Heart right ventricle (tissue), 16 donors: Measurements from ENCODE around the gene RNF157. TPM values are rescaled to one million over a fixed set of nuclear protein-coding genes. Genes with fewer than 3 reads are reported as not detected.
A peak's percentile ranks its signal among the peaks of the same experiment; 100 is the strongest.

Experiments used
- ATAC-seq, 8 donors: fragments of 200-7000 bp; cut with Tn5 transposase; one replicate each; pipeline ENCODE4 v1.9.1; 2020; ENCODE audit warnings: mild to moderate bottlenecking in 8 of 8, moderate library complexity in 8 of 8, moderate number of reproducible peaks in 1 of 8
- DNase-seq, 2 donors: peaks; one replicate each; pipeline ENCODE4 v3.0.0-alpha.2; 2020
- H3K27ac ChIP-seq, 10 donors: fragments of 200-600 bp; sonication (generic) in 2 of 10; one replicate each; pipeline versions ENCODE4 v1.5.0 to v1.8.0; 2020 to 2022; ENCODE audit warnings: mild to moderate bottlenecking in 3 of 10
- H3K27me3 ChIP-seq, 7 donors: fragments of 200-600 bp; one replicate each; pipeline ENCODE4 v1.8.0; 2021 to 2022; ENCODE audit warnings: mild to moderate bottlenecking in 2 of 7
- H3K36me3 ChIP-seq, 9 donors: fragments of 200-600 bp; sonication (generic) in 1 of 9; one replicate each; pipeline versions ENCODE4 v1.5.0 to v1.8.0; 2020 to 2022; ENCODE audit warnings: mild to moderate bottlenecking in 2 of 9
- H3K4me1 ChIP-seq, 9 donors: fragments of 200-600 bp; sonication (generic) in 1 of 9; one replicate each; pipeline versions ENCODE4 v1.5.0 to v1.8.0; 2020 to 2022; ENCODE audit warnings: mild to moderate bottlenecking in 4 of 9
- H3K4me3 ChIP-seq, 10 donors: fragments of 200-600 bp; sonication (generic) in 2 of 10; one replicate each; pipeline versions ENCODE4 v1.5.0 to v1.8.0; 2020 to 2022; ENCODE audit warnings: mild to moderate bottlenecking in 7 of 10, moderate library complexity in 2 of 10
- H3K9me3 ChIP-seq, 11 donors: fragments of 200-600 bp in 10 of 11; sonication (generic) in 2 of 11; one replicate each; pipeline versions ENCODE4 v1.5.0 to v1.8.0; 2013 to 2022; ENCODE audit warnings: mild to moderate bottlenecking in 2 of 11, control low read depth in 1 of 11, moderate library complexity in 1 of 11
- CTCF ChIP-seq, 9 donors: fragments of 200-600 bp; sonication (generic) in 2 of 9; IDR thresholded peaks; one replicate each; pipeline versions ENCODE4 v1.5.0 to v1.8.0; 2021 to 2022; ENCODE audit warnings: antibody characterized with exemption in 9 of 9, mild to moderate bottlenecking in 5 of 9, moderate library complexity in 1 of 9
- WGBS, 2 donors: extraction: QIAGEN DNeasy Blood & Tissue Kit; methylation state at CpG; one replicate each; pipeline ENCODE4 v1.1.7; 2013; ENCODE audit warnings: inconsistent platforms in 1 of 2; 5-methylcytosine and 5-hydroxymethylcytosine counted together
- intact Hi-C, 10 donors: fragments of 100-400 bp; cut with DNase I; formaldehyde crosslinking; loops; one replicate each; pipeline versions ENCODE4 v1.11.1 to v1.14.2; 2022
- polyA plus RNA-seq, 2 donors: library from polyadenylated mRNA; stranded (reverse); fragments of 200-250 nt; gene quantifications; one replicate each; pipeline ENCODE4 v1.2.3, GENCODE V29; 2013
- total RNA-seq, 10 donors: library from RNA; stranded (reverse); fragmentation: NEBNext Ultra II Directional in 3 of 10; extraction: Animal tissue kit (Norgen Biotek cat#: 25700) in 3 of 10; gene quantifications; one replicate each; pipeline versions ENCODE4 v1.2.1 to v1.2.4, GENCODE V29; 2021 to 2023
- donor health status: Arrhythmogenic right ventricular cardiomyopathy.
- donor health status: ischemic (EF 13 %, LVEDD 7.1; RV severe dilation, severe dysfunction).
- donor health status: healthy with polysubstance abuse.
- donor health status: DM: no; HTN: yes; CAD: no.
- donor health status: DM: no; HTN: no; CAD: no.
- donor health status: ischemic (EF 25% LVEDD 6.9; RV normal size, moderate dysfunction).
- donor health status: ischemic (EF 25% LVEDD 5.7; RV mildly dilated, moderate dysfunction).
- donor health status: healthy.
- donor health status: DM: yes; HTN: yes; CAD: no.
- donor health status: Ischemic cardiomyopathy.
- donor health status: ischemic (EF 35%, LVEDD 5.7; RV mildly dilated, moderate dysfunction).
- donor health status: nonischemic (EF 11% LVEDD 7.7; RV severe dilation, severe dysfunction).
- donor health status: DM: yes; HTN: yes; CAD: no.
- donor health status: PGD.
- donor health status: ischemic (EF 29% LVEDD 5.4; RV normal size, mild dysfunction).
- donor health status: nonischemic (EF 23%, LVEDD 6.1; RV moderate dilation, normal function).

RNF157 gene
- total and polyA plus RNA-seq, 12 donors, result 1.3 to 18.8 (median 3.4) TPM

DNA sequence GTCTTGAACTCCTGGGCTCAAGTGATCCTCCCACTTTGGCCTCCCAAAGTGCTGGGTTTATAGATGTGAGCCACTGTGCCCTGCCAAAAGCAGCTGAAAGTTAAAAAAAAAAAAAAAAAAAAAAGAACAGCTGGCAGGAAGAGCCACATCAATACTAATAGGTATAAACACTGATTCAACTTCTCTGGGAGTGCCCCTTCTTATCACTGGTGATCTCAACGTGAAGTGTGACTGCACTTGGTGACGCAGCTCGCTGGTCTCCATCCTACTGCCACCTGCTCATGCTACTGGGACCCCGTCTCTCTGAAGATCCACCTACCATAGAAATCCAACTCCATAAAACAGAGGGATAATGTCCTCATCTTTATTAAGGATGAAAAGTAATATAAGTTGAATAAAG, 40.8 kb downstream of the RNF157 start:
- Histone ChIP-seq H3K4me1 (peaks cover 0 to 39% (median 25%) of the 10 kb centered on the region in 9 donors), H3K36me3 (no peaks in the 10 kb centered on the region), H3K4me3 (no peak overlapping the region), H3K27ac (peak overlapping the region in 1 of 10 donors; percentile 40), H3K9me3 (no peaks in the 10 kb centered on the region), H3K27me3 (no peaks in the 10 kb centered on the region)
- 84 to 87% methylated on average over 4 of the region's 4 CpGs for WGBS, 2 donors
- TF ChIP-seq CTCF (IDR thresholded peaks at IDR 0.05), result no peak
- no peak for ATAC-seq
- intact Hi-C loops, result loop anchor here in 1 of 10 donors (5.0 kb wide), 1 partner anchor 68 kb away; the partner anchor contains the start of gene UBALD2
- DNase-seq, result no peak

DNA sequence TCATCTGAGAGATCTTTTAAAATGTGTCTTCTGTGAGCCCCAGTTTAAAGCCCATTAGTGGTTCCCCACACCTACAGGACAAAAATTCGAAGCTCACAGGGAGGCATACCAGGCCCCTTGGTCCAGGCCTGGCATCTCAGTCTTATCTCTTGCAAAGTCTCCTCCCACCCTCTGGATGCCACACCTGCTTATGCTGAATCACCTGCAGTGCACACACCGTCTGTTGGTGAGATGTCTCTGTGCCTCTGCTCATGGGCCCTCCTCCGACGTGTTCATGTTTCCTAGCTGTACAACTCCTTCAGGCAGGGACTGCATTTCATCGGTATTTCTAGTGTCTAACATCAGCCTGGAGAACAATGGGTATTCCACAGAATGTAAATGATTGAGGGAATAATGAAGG, 41.6 kb downstream of the RNF157 start:
- Histone ChIP-seq H3K4me3 (no peak overlapping the region), H3K27me3 (no peaks in the 10 kb centered on the region), H3K36me3 (no peaks in the 10 kb centered on the region), H3K9me3 (no peaks in the 10 kb centered on the region), H3K27ac (peak overlapping the region in 2 of 10 donors; percentile 40 to 58), H3K4me1 (peaks cover 0 to 33% (median 25%) of the 10 kb centered on the region in 9 donors)
- no peak for TF ChIP-seq CTCF (IDR thresholded peaks at IDR 0.05)
- intact Hi-C loops, result loop anchor here in 1 of 10 donors (5.0 kb wide), 1 partner anchor 69 kb away; the partner anchor contains the start of gene UBALD2
- ATAC-seq, result no peak
- DNase-seq, result no peak
- 96 to 97% methylated on average over 5 of the region's 5 CpGs for WGBS, 2 donors

DNA sequence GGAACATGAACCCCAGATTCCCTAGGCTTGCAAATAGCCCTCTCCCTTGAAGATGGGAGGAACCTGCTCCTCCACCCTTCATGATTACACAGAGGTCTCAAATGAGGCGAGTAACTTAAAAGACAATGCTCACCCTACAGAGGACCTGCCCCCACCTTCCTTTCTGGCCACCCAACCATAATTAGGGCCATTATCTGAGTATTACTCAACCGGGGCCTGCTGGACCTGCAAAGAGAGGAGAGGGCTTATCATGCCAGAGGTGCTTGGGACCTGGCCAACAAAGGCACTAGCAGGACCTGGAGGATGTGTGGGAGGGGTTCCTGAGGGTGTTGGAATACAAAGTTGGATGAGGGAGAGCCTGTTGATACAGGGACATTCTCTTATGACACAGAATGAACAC, 42.4 kb downstream of the RNF157 start:
- H3K4me3 ChIP-seq, result no peak overlapping the region
- DNase-seq (peak; percentile 14 to 69), ATAC-seq (peak in 7 of 8 donors; percentile 51 to 83 (median 72))
- H3K36me3 ChIP-seq, result no peaks in the 10 kb centered on the region
- no peaks in the 10 kb centered on the region for H3K9me3 ChIP-seq
- no peak for TF ChIP-seq CTCF (IDR thresholded peaks at IDR 0.05)
- peak overlapping the region in 3 of 10 donors; percentile 14 to 58 (median 53) for H3K27ac ChIP-seq
- H3K27me3 ChIP-seq, result no peaks in the 10 kb centered on the region
- intact Hi-C loops, result loop anchor here in 1 of 10 donors (5.0 kb wide), 1 partner anchor 69 kb away; the partner anchor contains the start of gene UBALD2
- 22 to 32% methylated on average over 2 of the region's 2 CpGs for WGBS, 2 donors
- peaks cover 0 to 33% (median 25%) of the 10 kb centered on the region in 9 donors for H3K4me1 ChIP-seq

GRCh38 chr17:76196675-76197074, 43.6 kb downstream of the RNF157 start:
- DNase-seq (peak; percentile 24 to 73), ATAC-seq (peak in 7 of 8 donors; percentile 66 to 93 (median 81))
- TF ChIP-seq CTCF (IDR thresholded peaks at IDR 0.05), result peak in 1 of 9 donors; percentile 32
- WGBS, 2 donors, result 36 to 52% methylated on average over 3 of the region's 3 CpGs
- intact Hi-C loops, result loop anchor here in 1 of 10 donors (5.0 kb wide), 1 partner anchor 71 kb away; the partner anchor contains the start of gene UBALD2
- Histone ChIP-seq H3K9me3 (no peaks in the 10 kb centered on the region), H3K36me3 (no peaks in the 10 kb centered on the region), H3K27me3 (no peaks in the 10 kb centered on the region), H3K4me1 (peaks cover 0 to 33% (median 24%) of the 10 kb centered on the region in 9 donors), H3K4me3 (no peak overlapping the region), H3K27ac (peak overlapping the region in 3 of 10 donors; percentile 23 to 63 (median 45))
